ENCODE data around the gene SNRNP35.

- no peak for TF ChIP-seq CTCF (IDR thresholded peaks at IDR 0.05; ENCODE audit: borderline replicate concordance, extremely low read depth, low read length, poor library complexity, severe bottlenecking)
- TF ChIP-seq EZH2 (IDR thresholded peaks at IDR 0.05; ENCODE audit: borderline replicate concordance, low read depth, low read length, severe bottlenecking) = no peak
These were observed 58.4 kb downstream of the SNRNP35 start for GRCh38 chr12:123516216-123516780.

Data from DND-41 (cell line).